NCI-H460 (cell line): ENCODE data around the gene MKRN2OS. TPM values are rescaled to one million over a fixed set of nuclear protein-coding genes. Genes with fewer than 3 reads are reported as not detected.
"Not testable (repeated sequence)": the region's sequence is repeated elsewhere in the genome, so short reads cannot be mapped to it uniquely, and the experiment has no call there.

ENCODE experiments used
- DNase-seq: peaks from one replicate; pipeline ENCODE4 v3.0.0-alpha.2; 2016; ENCODE audit warnings: low read depth; ENCODE audit errors: extremely low read depth
- total RNA-seq: library from RNA; depleted of rRNA; stranded (reverse); fragments of >200 nt; shearing (Covaris generic); gene quantifications from 2 replicates; pipeline ENCODE4 v1.2.3, GENCODE V29; 2014

Gene MKRN2OS
- total RNA-seq, 1 experiment from 2014 or later = not detected

DNA sequence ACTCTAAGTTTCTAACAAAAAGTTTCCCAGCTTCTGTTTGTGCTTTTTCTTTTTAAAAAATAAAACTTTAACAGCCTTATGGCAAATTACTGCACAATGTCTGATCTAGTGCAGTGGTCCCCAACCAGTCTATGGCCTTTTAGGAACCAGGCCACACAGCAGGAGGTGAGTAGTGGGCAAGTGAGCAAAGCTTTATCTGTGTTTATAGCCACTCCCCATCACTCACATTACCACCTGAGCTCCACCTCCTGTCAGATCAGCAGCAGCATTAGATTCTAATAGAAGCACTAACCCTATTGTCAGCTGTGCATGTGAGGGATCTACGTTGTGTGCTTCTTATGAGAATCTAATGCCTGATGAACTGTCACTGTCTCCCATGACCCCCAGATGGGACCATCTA is 17.2 kb upstream of the MKRN2OS start:
- no peak for DNase-seq

DNA sequence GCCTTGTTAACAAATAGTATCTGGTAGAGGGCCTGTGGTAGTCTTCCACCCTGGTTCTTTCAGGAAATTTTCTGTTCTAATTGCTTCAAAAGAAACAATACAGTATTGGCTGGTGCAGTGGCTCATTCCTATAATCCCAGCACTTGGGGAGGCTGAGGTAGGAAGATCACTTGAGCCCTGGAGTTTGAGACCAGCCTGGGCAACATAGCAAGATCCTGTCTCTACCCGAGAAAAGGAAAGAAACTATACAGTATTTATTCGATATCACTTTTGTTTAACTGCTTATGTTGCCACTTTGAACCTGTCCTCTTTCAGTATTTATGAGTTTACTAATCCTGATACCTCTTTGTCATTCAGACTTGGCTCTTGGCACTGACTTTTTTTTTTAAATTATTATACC is 16.1 kb upstream of the MKRN2OS start:
- no peak for DNase-seq

DNA sequence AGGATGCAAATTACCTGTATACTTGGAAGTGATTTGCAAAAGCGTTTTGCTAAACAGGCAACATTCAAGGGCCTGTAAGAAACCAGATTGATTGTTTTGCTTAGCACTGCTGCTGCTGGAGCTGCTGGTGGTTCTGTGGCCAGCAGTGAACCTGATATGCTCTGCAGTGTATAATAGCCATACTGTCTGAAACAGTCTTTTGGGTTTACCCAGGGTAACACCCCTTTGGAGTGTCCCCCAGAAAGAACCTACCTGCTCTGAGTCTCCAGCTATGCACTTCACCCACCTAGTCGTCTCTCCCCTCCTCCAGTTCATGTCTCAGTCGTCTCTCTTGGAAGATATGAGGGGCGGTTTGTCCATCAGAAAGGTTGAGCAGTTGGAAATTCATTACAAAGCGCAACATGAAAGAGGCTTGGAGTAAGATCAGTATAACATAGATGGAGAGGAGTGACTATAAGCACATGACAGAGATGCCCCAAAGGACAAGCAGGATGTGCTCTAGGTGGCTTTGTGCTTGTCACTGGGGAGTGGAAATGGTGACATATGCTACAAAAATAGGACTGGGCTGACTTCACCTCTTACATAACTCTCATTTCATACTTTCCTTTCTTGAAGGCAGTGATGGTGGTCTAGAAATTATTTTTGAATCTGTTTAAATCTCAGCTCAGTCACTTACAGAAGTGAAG is 15.3 kb upstream of the MKRN2OS start:
- no peak for DNase-seq

DNA sequence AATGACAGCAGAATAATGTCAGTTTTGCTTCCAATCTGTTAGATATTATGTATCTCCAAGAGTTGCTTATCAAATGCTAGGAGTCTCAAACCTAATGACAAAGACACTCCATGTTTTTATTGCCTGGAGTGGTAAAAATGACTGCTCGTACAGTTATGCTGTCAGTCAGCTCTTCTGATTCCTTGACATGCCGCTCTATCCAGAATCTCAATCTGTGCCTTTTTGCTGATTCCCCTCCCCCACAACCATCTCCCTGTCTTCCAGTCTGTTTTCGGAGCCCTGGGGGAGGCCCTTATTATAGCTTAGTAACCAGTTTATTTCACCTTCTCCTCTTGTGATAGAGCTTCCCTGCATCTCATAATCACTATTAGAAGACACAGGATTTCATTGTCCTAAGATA is 14.2 kb upstream of the MKRN2OS start:
- DNase-seq = no peak

DNA sequence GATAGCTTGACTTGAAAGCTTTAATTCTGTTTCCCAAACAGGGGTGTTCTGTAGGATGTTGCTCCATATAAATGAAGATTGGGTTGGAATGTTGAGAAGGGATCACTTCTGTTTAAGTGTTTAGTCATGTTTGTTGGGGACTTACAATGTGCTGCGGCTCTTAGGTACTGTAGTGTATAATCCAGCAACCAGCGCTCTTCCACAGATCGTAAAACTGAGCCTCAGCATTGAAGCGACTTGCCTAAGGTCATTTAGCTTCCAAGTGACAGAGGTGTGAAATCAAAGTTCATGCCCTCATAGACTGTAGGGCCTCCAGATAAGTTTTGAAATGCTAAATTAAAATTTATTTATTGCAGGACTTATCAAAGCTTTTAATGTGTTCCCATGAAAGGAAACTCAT is 13.4 kb upstream of the MKRN2OS start:
- DNase-seq = no peak

DNA sequence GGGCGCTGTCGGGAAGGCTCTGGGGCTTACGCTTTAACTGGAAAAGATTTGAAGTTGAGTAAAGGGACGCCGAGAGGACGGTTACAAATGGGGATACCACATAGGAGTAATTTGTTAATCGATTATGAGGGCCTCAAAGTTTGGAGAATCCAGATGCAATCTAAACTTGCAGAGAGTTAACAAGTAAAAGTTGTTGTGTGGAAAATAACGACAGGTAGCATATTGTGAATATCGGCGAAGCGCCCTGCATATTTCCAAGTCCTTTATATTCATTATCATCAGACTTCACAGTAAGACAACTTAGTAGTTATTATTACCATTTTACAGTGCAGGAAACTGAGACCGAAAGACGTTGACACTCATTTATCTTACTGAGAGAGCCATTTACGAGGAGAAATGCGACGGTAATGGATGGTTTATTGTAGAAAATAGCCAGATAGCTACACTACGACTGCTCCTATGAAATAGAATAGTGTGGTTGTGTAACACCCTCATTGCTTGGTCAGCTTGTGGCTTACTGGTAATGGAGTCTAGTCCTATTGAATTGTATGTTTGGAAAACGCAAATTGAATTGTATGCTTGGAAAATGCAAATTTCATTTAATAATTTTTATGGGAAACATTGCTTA is 12.3 kb upstream of the MKRN2OS start:
- peak; percentile 14 for DNase-seq

DNA sequence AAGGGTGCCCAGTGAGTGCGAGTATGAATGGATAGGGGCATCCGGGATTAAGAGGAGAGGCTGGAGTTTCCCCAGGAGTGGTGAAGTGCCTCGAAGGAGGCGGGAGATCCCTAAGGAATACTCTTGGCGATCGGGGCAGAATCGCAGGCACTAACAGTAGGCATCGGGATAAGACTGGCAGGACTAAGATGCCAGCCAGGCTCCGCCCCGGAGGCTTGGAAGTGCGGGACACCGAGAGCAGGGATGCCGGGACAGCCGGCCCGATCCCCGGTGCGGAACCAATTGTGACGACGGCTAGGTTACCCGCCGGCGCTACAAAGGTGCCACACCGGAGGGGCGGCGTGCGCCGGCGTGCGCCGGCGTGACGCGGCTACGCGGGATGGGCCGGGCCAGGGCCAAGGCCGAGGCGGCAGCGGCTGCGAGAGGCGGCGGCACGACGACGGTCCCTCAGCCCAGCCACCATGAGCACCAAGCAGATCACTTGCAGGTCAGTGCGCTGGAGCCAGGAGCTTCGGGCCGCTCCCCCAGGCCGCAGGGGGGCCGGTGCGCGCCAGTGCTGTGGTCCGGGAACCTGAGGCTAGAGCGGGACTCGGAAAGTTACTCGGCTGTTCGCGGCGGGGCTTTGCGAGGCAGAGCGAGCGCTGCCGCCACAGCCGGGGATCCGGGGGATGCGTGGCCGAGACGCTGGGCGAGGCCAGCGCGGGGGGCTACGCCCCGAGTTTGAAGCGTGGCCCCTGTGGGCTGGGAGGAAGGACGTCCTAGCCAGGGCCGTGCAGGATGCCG is 11.6 kb upstream of the MKRN2OS start, which contains the start of gene MKRN2:
TSS of gene MKRN2 (plus strand) at position 398 of the 783 bp plus-strand sequence. CDS start at position 462, 64 bp downstream.
- DNase-seq = peak; percentile 79

DNA sequence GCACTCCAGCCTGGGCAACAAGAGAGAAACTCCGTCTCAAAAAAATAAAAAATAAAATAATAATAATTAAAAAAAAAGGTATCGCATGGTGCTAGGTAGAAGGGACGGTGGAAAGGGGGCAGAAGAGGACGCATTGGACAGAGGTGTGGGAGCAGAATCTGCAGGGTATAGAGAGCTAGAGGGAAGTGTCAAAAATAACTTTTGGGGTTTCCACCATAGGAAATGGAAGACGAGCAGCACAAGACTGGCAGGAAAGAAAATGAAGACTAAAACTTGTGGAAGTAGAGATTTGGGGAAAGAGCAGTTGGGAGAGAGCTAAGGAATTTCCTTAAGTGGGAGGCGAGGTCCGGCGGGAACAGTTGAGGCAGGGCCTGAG is 11.0 kb upstream of the MKRN2OS start:
- DNase-seq = no peak

DNA sequence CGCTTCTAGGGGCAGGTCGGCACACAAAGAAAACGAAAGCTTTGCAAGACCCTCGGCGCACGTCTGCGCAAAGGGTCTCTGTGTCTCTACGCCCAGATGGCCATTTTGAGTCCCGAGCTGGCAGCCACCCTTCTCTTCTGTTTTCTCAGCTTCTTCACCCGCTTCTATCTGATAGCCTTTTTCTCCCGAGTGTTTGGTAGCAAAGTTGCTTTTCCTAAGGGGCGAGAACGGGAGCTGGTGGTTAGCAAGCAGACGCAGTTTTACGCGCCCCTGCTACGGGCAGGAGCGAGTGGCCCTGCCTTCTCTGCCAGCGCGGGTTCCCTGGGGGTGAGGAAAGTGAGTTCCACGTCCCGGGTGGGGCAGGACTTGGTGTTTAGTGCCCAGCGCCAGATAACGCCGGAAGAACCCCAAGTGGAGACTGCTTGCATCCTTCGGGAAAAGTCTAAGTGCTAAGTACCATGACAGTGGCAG is 8.7 kb upstream of the MKRN2OS start:
- DNase-seq = peak; percentile 8

DNA sequence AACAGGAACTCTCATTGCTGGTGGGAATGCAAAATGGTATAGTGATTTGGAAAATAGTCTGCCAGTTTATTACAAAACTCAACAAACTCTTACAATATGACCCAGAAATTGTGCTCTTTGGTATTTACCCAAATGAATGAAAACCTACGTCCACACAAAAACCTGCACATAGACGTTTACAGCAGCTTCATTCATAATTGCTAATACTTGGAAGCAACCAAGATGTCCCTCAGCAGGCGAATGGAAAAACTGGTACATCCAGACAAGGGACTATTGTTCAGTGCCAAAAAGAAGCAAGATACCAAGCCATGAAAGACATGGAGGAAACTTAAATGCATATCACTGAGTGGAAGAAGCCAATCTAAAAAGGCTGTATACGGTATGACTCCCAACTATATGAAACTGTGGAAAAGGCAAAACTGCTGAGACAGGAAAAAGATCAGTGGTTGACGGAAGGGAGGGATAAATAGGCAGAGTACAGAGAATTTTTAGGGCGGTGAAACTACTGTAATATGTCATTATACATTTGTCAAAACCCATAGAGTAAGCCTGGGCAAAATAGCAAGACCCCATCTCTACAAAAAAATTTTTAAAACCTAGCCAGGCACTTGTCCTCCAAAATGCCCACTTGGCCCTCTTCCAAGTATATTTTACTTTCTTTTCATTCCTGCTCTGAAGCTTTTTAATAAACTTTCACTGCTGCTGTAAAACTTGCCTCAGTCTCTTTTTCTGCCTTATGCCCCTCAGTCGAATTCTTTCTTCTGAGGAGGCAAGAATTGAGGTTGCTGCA is 4.9 kb upstream of the MKRN2OS start:
- DNase-seq = no peak

DNA sequence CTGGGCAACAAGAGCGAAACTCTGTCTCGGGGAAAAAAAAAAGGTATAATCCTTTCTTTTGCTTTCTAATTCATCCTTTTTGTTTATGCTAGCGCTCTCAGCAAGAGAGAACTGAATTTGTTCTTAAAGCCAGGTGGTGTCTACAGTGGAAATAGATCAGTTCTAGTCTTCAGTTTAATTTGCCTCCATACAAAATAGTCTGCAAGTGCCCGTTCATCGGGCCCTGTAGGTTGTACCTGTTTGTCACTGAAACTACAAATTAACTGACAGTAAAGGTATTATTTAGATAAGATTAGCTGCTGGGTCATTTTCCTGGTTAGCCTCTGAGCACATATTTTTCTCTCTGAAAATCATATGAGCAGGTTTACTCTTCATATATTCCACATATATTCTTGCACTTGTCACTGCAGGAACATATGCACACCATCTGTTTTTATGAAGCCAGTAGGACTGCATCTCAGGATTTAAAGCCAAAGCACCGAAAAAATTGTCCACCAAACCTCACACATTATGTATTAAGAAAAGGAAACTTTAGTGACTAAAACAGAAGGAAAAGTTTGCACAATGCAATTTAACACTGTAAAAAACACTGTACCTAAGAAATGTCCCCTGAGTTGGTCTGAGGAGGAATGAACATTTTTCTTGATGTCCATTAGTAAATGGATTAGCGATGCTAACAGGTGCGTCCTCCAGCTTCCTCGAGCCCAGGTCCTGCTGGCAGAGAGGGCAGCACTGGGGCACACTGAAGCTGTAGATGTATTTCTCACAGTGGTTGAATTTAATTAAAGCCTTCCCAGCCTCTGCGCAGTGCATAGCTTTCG is 437 bp downstream of the MKRN2OS start:
- no peak for DNase-seq

DNA sequence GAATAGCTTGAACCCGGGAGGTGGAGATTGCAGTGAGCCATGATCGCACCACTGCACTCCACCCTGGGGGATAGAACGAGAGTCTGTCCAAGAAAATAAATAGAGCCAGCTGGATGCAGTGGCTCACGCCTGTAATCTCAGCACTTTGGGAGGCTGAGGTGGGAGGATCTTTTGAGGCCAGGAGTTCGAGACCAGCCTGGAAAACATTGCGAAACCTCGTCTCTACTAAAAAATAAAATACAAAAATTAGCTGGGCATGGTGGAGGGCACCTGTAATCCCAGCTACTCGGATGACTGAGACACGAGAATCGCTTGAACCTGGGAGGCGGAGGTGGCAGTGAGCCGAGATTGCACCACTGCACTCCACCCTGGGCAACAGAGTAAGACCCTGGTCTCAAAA is 1.8 kb downstream of the MKRN2OS start:
- DNase-seq = not testable (repeated sequence)

DNA sequence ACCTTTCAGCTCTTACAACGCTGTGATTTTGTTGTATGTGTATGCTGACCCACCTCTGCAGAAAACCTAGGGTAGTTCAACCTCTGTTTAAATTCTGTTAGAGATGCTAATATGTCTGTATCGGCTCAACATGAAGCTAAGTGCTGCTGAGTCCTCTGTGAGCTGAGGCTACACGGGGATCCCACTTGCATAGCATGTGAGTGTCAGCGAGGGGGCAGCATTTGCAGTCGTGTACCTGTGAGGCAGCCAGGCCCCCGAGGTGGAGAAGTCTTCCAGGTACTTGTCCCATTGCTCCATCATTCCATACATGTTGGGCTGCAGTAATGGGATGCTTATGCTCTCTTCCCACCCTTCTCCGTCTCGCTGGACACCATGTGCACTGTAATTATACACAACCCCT is 3.7 kb downstream of the MKRN2OS start:
- no peak for DNase-seq

DNA sequence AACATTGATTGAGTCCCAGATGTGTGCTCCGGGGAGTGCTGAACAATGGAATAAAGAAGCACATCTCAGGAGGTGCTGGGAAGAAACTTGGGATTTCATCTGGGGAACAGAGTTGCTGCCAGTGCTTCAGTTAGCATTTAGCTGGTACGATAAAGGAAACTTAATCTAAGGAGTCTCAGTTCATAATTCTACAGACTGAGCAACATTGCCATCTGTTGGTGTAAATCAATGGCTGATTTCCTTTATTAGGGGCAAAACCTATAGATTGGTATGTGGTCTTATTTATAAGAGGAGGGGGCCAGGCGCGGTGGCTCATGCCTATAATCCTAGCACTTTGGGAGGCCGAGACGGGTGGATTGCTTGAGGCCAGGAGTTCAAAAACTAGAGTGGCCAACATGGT is 8.9 kb downstream of the MKRN2OS start:
- no peak for DNase-seq

DNA sequence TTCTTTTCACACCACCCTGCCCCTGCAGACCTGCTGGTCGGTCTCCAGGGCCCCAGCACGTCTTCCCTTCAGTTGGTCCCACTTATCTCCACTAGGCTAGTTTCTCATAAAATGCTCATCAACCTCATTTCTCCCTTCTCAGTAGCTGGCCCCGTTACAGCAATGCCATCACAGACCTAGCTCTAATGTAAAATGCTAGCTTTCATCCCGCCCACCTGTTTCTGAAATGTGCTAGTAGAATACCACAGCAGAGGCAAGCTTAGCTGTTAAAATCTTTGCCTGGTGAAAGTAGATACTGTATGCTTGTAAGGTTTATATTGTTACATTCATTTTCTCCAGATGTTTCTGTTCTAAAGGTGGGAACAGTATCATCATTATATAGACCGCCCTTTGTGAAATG is 13.1 kb downstream of the MKRN2OS start:
- no peak for DNase-seq

DNA sequence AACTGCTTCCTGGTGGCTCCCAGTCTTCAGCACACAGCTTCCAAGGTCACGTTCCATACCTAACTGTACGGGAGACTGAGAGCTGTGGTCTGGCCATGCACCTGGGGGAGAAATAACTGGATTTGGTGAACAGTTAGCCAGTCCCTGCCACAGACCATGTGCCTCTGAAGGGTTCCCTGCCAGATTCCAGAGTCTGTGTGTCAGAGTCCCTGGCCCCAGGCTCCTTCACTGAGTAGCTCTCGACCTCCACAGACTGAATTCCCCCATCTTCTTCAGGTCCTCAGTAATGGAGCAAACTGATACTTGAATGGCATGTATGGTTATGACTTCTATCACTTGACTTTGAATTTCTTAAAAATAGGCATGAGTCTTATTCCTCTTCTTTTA is 17.5 kb downstream of the MKRN2OS start:
- DNase-seq = no peak

DNA sequence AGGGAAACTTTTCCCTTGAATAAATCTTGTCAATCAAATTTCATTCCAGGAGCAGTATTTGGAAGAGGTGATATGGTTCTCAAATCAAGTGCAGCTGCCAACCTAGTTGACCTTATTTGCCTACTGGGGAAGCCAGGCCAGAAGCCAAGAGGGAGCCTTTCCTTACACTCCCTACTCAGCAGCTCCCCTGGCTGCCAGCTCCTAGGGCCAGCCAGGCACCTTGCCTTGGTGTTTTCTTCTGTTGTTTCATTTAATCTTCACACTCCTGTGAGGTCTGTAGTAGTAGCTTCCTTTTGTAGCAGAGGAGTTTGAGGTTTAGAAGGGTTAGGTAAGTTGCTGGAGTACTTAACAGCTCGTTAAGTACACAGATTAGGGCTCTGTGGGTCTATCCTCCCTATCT is 22.6 kb downstream of the MKRN2OS start:
- no peak for DNase-seq

DNA sequence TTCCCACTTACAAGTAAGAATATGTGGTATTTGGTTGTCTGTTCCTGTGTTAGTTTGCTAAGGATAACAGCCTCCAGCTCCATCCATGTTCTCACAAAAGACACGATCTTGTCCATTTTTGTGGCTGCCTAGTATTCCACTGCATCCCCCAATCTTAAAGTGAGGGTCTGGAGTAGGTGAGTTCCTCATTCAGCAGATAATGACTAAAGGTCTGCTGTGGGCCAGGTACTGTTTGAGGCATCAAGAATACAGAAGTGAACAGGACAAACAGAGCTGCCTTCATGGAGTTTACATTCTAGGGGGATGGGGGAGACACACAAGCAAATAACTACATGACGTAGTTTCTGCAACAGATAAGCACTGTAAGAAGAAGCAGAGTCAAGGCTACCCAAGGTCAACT is 24.3 kb downstream of the MKRN2OS start:
- DNase-seq = no peak

DNA sequence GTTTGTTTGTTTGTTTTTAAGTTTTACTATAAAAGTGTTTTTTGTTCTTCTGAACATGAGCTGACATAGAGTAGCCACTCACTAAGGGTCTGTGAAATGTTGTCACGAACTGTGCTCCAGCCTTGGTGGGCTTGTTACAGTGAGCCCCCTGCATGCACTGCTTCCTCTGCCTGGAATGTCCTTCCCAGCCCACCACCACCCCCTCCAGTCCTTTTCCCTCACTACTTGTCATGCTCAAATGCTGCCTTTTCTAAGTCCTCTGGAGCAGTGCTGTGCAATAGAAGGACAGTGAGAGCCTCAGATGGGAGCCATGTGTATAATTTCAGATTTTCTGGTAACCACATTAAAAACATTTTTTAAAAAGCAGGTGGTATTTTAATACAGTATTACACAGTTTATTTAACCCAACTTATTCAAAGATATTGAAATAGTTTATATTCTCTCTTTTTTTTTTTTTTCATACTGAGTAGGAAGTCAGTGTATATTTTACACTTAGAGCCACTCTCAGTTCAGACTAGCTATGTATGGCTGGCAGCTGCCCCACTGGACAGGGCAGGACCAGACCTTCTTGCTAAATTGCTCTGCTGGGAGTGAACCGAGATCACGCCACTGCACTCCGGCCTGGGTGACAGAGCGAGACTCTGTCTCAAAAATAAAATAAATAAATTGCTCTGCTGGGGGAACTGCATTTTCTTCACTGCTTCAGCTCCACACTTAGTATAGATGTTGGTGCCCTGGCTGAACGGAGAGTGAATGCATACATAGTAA is 26.9 kb downstream of the MKRN2OS start:
- DNase-seq = no peak
